Measurements from ENCODE around the gene ZNF385B.
"Not testable (repeated sequence)": the region's sequence is repeated elsewhere in the genome, so short reads cannot be mapped to it uniquely, and the experiment has no call there.

Gene ZNF385B

DNA sequence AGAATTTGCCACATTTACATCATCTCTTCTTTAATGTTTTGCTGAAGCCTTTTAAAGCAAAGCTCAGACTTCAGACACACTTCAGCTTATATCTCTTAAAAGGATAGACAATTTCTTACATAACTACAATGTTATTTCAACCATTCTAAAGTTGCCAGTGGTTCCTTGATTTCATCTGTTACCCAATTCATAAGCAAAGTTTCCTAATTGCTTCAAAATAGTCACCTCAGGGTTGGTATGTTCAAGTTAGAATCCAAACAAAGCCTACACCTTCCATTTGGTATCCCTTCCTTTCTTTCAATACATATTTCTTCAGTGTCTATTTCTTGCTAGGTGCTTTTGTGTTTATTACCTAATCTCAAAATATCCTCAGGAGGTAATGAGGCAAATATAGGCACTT lies 60.6 kb downstream of the ZNF385B start:
- DNase-seq = no peak

DNA sequence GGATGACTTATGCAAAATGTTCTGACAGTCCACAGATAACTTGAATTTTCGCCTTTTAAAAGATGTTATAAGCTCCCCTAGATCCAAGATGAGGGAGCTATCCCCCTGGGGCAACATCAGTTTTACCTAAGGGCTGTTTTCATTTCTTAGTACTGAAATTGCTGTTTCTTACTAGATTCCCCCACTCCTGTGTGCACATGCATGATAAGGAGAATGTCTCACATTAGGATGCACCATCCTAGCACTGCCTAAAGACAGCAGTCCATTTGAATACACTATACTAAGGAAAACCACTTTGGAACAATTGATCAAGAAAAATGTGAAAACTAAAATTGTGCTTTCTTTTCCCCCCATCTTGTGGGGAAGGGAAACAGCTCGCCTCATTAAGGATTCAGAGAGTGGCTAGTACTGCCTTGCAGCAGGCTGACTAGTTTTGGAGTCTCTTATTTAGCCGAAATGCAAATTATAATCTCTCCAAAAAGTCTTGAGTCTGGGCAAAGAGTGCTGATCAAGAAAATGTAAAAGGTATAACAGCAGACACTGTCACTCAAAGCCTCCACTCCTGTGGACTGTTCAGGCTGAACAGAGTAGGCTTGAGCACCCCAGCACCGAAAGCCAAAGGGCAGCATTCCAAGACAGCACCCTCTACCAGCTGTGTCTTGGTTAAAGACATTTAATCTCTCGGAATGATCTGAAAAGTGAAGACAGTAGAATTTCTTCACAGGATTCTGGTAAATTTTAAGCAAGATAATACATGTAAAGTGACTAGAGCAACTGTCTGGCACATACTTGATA lies 65.0 kb downstream of the ZNF385B start:
- no peak for DNase-seq

DNA sequence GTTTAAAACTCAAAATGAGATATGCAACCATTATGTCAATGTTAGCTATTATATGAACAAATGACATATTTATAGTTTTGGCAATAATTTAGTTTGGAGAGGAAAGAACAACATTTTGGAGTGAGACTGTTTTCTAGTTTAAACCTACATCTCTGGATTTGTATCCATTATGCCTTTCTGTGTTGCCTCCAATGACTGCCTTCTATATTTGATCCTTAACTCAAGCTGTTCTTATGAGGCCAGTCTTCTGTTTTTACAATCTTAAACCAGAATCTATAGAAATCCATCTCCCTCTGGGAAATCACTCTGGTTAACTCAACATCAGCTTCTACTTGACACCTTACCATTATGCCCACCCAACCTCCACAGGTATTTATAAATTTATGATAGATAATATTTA lies 67.5 kb downstream of the ZNF385B start:
- no peak for DNase-seq

DNA sequence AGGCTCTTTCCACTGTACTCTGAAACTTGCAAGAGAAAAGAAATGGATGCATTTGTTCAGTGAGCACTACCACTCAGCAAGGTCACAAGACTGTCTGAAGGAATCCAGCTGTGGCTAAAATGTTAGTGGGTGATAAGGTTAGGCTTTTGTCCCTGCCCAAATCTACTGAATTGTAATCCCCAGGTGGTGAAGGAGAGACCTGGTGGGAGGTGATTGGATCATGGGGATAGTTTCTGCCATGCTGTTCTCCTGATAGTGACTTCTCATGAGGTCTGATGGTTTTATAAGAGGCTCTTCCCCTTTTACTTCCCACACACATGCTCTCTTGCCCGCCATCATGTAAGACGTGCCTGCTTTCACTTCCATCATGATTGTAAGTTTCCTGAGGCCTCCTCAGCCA lies 68.2 kb downstream of the ZNF385B start:
- DNase-seq = no peak

DNA sequence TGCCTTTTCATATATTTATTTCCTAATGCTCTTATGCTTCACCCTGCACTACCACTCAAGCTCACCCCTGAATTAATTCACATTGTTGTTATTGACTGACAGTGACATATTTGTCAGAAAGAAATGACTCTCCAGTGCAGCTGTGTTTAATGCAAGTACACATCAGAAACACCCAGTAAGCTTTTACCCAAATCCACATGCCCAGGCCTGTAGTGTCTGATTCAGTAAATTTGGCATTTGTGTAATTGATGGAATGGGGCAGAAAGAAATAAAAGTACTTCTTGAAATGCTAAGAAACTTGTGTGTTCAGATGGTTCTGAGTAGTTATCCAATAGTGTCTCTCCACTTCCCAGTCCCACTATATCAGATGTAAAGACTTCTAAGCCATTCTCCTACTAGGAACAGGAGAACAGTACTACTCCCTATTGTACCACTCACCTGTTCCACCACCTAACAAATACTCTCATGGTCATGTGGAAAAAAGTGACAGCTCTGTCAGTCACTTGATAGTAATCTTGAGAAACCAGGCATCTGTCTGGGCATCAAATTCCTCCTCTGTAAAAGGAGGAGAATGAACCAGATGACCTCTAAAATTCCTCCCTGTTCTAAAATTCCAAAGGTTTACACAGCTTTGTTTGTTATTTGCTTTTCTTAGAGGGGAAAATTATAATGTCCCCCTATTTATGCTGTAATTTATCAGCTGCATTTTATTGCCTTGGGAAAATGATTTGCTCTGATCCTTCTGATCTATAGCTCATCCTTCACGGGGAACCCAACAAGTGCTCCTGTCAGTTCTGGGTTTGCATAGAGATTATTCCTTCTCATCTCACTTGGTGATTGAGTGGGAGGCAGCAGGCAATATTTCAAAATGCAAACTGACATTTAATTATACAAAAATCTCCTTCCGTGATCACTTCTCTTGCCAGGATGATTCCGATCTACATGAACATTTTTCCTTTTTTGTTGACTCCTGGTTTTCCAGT lies 70.9 kb downstream of the ZNF385B start:
- DNase-seq = no peak

DNA sequence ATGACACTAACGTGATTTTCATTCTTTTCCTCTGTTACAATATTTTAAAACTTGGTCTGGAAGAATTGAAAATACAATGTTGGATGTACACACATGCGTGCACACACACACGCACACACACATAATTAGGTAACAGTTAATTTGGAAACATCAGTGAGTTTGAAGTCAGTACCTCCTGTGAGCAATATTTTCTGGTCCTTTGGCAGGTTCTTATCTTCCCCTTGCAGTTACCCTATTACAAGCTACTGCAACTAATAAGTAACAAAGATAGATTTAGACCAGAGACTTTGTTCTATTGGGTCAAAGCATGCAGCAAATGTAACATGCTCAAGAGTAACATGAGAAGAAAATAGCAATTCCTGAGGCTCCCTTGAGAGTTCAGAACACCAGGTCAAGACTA lies 73.3 kb downstream of the ZNF385B start:
- no peak for DNase-seq

DNA sequence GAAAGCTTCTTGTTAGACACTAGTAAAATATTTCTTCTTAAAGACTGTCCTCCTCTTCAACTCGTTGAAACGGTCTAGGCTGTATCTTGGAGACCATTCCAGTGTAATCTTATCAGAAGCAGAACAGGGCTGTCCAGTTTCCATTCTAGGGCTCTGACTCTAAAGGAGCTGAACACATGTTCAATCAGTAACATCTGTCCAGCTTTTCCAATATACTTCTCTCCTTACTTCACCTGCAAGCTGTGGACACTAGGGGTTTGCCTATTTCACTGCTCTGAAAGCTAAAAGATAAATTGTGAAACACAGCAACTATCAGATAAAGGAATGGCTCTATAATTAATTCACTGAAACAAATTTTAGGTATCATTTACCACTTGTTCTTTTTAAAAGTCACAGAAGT lies 73.8 kb downstream of the ZNF385B start:
- no peak for DNase-seq

DNA sequence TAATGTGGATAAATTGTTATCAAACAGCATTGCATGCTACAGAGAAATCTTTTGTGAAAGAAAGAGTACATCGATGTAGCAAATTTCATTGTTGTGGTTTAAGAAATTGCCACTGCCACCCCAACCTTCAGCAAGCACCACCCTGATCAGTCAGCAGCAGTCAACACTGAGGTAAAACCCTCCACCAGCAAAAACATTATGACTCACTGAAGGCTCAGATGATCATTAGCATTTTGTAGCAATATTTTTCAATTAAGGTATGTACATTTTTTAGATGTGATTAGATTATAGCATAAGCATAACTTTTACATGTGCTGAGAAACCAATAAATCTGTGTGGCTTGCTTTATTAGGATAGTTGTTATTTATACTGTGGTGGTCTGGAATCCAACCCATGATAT lies 75.5 kb downstream of the ZNF385B start:
- no peak for DNase-seq

DNA sequence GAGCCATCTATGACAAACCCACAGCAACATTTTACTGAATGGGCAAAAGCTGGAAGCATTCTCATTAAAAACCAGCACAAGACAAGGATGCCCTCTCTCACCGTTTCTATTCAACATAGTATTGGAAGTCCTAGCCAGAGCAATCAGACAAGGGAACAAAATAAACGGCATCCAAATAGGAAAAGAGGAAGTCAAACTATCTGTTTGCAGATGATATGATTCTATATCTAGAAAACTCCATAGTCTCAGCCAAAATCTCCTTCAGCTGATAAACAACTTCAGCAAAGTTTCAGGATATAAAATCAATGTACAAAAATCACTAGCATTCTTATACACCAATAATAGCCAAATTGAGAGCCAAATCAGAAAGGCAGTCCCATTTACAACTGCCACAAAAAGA lies 79.1 kb downstream of the ZNF385B start:
- DNase-seq = not testable (repeated sequence)

DNA sequence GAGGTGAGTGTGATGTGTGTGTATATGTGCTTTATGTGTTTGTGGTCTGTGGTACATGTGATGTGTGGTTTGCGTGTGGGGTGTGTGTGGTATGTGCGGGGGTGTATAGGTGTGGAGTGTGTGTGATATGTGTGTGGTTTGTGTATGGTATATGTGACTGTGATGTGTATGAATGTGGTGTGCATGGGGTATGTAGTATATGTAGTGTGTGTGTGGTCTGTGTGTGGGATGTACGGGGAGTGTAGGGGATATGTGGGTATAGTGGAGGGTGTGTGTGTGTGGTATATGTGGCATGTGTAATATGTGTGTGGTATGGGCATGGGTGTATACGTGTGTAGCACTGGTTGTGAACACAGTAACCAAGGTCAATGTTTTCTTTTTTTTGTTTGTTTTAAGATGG lies 87.4 kb downstream of the ZNF385B start:
- no peak for DNase-seq

DNA sequence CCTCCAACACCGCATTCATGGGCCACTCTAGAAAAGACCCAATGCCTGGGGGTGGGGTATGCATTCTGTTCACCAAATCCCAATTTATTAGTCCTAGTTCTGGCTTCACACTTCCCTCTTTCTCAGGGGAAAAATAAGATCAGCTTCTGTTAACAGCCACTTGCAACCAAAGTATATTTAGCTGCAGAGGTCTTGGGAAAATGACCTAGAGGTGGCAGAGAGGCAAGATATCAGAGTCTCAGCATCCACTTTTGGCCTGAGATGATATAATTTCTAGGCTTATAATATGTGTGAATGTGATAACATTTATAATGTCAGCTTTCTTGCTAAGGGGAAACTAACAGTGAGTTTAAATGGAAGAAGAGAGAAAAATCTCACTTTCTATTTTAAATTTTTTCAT lies 89.1 kb downstream of the ZNF385B start:
- DNase-seq = no peak

DNA sequence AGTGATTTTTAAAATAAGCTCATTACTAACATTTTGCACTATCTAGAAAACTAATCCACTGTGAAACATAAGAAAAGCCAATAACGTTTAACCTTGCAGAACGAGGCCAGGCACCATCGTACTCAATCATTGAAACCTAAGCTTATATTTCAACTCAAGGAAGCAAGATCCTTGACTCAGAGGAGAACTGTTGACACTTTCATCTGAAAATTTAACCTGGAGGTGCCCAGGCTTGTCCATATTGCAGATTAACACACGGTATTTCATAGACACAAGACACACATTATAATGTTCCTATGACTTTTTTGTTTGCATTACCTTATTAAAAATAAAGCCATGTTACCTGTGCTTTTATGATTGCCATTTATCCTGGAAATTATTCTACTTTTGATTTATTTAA lies 89.6 kb downstream of the ZNF385B start:
- no peak for DNase-seq

DNA sequence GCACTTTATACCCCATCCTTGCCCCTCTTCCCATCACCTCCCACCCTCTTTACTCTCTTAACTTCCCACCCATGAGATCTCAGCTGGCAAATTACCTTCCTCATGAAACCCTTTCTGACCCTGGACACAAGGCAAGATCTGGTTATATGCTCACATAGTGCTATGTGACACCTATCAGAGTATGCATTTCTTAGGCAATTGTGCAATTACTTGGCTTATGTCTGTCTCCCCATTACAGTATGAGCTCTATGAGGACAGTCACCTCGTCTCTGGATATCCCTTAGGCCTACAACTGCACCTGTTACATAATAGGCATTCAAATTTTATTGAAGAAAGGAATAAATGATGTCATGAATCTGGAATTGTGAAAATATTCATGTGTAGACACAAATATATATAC lies 91.4 kb downstream of the ZNF385B start:
- no peak for DNase-seq

DNA sequence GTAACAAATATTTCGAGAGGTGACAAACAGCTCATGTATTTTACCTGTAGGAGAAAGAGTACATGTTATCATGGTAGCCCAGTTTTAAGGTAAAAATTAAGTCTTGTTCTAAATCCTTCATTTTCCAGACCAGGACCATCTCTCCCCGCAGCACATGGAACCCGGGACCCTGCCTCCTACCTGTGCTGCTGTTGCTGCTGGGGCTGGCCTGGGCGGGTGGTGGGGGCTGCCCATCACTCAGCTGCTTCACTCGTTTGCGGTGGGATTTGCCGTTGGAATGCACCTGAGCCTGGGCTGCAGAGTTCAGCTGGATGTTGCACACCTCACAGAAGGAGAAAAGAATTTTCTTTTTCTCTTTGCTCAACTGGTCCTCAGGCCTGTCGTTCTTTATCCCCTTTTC lies 92.1 kb downstream of the ZNF385B start:
- DNase-seq = no peak

DNA sequence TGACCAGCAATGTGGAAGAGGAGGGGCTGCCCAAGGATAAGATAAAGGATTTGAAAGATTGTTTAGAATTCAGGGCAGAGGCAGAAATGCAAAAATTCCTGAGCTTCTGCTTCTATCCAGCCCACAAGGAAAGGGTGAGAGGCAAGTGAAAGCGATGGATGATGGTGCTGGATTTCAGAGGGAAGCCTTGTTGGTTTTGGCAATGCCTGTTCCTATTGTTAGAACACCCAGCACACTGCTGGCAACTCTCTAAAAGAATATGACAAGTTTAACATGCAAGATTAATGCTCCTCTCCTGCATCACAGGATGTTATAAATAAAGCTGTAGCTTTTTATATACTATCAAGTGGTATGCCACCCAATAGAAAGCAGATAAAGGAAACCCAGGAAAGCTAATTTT lies 92.6 kb downstream of the ZNF385B start:
- DNase-seq = no peak

DNA sequence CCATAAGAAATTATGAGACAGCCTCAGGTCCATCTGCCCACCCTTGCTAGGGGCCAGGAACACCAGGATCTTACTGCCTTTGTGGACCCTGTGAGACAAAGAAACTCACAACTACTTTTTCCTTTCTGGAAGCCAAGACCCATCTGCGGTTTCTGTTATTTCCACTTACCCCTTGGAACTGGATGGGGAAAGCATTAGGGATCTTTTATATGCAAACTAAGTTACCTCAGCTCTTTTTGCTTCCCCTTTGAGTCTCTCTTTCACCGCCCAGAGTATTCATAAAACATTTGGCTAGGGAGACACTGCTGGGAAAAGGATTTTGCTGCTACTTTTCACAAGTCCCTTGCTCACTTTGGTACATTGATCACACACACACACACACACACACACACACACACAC lies 95.7 kb downstream of the ZNF385B start:
- DNase-seq = no peak

DNA sequence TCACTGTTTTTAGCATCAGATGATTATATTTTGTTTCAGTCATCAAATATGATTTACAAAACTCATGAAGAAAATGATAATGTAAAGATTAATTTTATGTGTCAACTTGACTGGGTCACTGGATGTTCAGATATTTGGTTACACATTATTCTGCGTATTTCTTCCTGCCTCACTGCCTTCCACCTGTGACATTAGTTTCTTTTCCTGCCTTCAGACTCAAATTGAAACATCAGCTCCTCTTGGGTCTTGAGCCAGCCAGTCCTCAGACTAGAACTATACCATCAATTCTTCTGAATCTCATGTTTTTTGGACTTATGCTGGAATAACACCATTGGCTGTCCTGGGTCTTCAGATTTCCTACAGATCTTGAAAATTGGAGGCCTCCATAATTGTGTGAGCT lies 96.7 kb downstream of the ZNF385B start:
- DNase-seq = no peak

DNA sequence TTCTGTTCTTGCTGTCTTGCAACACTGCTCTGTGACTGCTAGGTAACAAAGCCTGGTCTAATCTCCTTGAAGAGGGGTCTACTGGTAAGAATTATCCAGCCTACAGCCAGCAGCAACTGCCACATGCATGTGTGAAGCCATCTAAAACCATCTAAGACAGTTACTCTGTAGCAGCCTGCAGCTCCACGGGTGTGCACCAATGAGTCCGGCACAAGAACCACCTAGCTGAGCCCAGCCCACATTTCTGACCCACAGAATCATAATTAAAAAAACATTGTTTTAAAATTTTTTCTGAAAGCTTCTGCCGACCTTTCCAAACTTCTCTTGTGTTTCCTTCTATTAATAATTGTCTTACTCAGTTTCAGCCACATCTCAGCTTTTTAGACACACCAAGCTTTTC lies 102.8 kb downstream of the ZNF385B start:
- DNase-seq = no peak

DNA sequence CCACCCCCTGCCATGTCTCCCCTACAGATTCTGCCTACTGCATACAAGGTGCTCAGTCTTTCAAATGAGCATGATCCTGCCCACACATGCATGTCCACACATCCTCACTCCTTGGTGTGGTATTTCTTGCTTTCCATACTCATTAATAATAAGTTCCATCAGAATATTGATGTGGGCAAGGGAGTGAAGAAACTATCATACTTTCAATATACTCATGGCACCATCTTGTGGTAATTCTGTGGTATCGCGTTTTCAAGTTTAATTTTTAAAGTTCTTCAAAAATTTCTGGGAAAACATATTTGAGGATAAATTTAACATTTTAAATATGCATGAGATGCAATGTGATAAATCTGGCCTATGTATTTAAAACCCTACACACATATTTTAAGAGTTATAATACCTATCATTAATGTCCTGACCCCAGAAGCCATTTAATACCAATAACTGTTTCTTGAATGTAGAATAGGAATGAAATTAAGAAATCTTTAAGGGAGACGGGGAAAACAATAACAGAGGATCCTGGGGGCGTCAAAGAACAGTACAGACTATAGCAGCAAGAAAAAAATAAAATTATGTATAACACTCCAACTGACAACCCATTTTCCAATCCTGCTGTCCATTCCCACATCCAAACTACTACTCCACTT lies 110.1 kb downstream of the ZNF385B start:
- DNase-seq = no peak

DNA sequence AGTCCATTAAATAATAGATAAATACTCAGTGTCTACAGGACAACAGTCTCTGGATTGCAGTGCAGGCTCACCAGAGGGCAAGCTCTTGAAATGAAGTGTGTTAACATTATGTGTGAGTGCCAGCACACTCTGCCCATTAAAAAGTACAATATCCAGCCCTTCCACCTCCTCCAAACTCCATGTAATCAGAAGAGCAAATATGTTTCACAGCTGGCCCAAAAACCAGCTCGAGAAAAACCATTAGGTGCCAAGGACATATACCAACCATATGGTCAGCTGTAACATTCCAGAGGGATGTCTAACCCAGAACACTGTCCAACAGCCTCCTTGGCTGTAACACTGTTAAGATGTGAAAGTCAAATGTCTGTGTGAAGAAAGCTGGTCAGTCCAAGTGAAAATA lies 112.2 kb downstream of the ZNF385B start:
- no peak for DNase-seq

DNA sequence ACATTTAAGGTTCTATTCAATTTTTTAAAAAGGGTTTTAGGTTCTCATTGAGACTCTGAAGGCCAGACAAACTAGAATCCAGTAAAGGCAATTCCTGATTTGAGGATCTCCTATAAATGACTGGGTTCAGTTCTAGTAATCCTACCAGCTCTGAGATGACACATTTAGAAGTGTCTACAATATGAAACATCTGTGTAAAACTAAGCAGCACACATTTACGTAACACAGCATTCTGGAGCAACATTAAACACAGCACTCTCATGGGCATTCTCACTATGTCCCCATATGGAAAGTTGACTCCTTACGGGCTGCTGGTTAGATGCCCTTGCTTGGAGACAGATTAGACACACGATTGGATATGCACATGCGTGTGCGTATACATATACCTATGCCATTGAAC lies 114.4 kb downstream of the ZNF385B start:
- DNase-seq = no peak

DNA sequence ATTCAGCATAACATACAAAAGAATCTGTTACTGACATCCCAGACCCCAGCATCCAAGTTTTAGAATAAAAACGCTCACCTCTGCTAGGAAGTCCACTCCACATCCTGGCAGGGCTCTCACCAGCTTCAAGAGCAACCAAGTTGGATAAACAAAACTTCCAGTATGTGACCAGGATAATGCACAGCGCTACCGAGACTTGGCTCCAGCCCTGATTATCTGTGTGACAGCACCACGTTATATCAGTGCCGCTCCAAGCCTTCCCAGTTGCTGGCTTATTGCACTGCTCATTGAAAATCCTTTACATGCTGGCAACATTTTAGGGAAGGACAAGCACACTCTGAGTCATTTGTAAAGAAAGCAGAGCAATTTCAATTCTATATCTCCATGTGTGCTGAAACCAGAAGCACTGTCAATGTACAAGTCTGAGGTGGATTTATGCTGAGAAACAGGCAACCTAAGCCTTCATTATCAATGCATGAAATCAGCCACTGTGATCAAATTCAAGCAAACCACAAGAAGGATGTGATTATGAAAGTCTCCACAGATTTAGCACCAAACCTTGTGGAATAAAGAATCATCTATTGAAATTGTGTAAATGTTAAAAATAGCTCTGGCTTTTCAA lies 115.7 kb downstream of the ZNF385B start:
- DNase-seq = no peak

DNA sequence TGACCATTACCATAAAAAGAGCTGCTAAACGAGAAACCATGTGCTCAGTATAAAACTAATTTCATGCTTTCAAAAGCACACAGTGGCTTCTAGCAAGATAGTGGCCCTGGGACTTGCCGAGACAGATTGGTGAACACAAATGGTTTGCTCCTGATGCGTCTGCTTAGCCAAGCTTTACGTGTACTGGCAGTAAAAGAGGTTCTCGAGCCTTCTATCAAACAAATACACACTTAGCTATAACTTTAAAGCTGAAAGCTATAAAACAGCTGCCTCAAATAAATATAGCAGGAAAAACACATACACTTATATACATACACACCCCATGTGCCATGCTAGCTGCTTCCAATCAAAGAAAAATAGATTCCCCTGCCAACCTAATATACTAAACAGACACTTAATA lies 117.0 kb downstream of the ZNF385B start:
- DNase-seq = no peak
